ENCODE measurements around the gene NPR1. TPM values are rescaled to one million over a fixed set of nuclear protein-coding genes. Genes with fewer than 3 reads are reported as not detected.

NPR1 gene
- total and polyA plus RNA-seq, 2 donors (not counting 3 experiments of a cell fraction or from before 2014, with no cell fraction given): 9.8 to 13.3 TPM

GRCh38 chr1:153659175-153659534 lies 19.3 kb upstream of the NPR1 start:
- intact Hi-C loops (cut with micrococcal nuclease) (loop anchor here (2.0 kb wide), 1 partner anchor 24 kb away; the partner anchor contains the start of gene CHTOP), dilution Hi-C loops (cut with MboI; ENCODE audit: extremely low pct_ligation_motif_present, low sequenced_read_pairs) (no loop called here)
- peaks cover 7% of the 10 kb centered on the region for H3K4me1 ChIP-seq (ENCODE audit: control insufficient read depth, extremely low read depth, insufficient read depth, low read length)
- CTCF ChIA-PET: interaction anchor here (1.0 to 2.2 kb wide), 5 partner anchors 15 to 148 kb away, joined by 3 to 13 read pairs (median 4); partner anchors contain the start of gene S100A13
- H3K9me3 ChIP-seq (replicated peaks; ENCODE audit: control insufficient read depth, insufficient read depth, low read length): no peaks in the 10 kb centered on the region
- H3K4me2 ChIP-seq (ENCODE audit: insufficient read depth, low read length): peak overlapping the region; percentile 90
- no peaks in the 10 kb centered on the region for H3K9me1 ChIP-seq (replicated peaks; ENCODE audit: control insufficient read depth, extremely low read depth, insufficient read depth, low read length)
- peak overlapping the region; percentile 64 for H3K27ac ChIP-seq (ENCODE audit: insufficient read depth, low read depth, low read length)
- TF ChIP-seq JUN (IDR thresholded peaks at IDR 0.05; ENCODE audit: borderline replicate concordance, insufficient read depth, insufficient read length, low read depth): no peak
- no peak for DNase-seq (ENCODE audit: low read depth, low spot score)
- peak overlapping the region; percentile 79 to 91 (median 83) for H3K4me3 ChIP-seq (replicated peaks in 1 of 3; ENCODE audit: insufficient read depth in 1 of 3, low read depth in 1 of 3, low read length in 3 of 3)
- H3K27me3 ChIP-seq (ENCODE audit: control insufficient read depth in 2 of 2, insufficient read depth in 2 of 2, low read length in 2 of 2): no peaks in the 10 kb centered on the region
- H3K36me3 ChIP-seq (ENCODE audit: control insufficient read depth in 2 of 2, extremely low read depth in 1 of 2, insufficient read depth in 2 of 2, low read length in 2 of 2): peaks cover 17 to 20% of the 10 kb centered on the region in 2 experiments
- peaks cover 13% of the 10 kb centered on the region for H3K79me2 ChIP-seq (ENCODE audit: control insufficient read depth, insufficient read depth, low read length)
- BruUV-seq (replicated peaks): TSS peak; percentile 66
- POLR2A ChIA-PET: interaction anchor here (1.3 kb wide), 2 partner anchors 11 to 26 kb away, joined by 3 to 4 read pairs; partner anchors contain the start of gene CHTOP
- peak overlapping the region; percentile 86 for H2AFZ ChIP-seq (ENCODE audit: low read depth, low read length)
- peak overlapping the region; percentile 77 for H3K9ac ChIP-seq (replicated peaks; ENCODE audit: extremely low read depth, insufficient read depth, low read length)
- FAIRE-seq: no peak
- no peaks in the 10 kb centered on the region for H4K20me1 ChIP-seq (replicated peaks; ENCODE audit: control insufficient read depth, extremely low read depth, insufficient read depth, low read length)

- intact Hi-C loops (cut with micrococcal nuclease) (loop anchor here (2.0 kb wide), 1 partner anchor 25 kb away; the partner anchor contains the start of gene CHTOP), dilution Hi-C loops (cut with MboI; ENCODE audit: extremely low pct_ligation_motif_present, low sequenced_read_pairs) (no loop called here)
- Histone ChIP-seq H3K9ac (replicated peaks; ENCODE audit: extremely low read depth, insufficient read depth, low read length) (no peak overlapping the region), H3K27me3 (ENCODE audit: control insufficient read depth in 2 of 2, insufficient read depth in 2 of 2, low read length in 2 of 2) (no peaks in the 10 kb centered on the region), H3K79me2 (ENCODE audit: control insufficient read depth, insufficient read depth, low read length) (peaks cover 13% of the 10 kb centered on the region), H3K36me3 (ENCODE audit: control insufficient read depth in 2 of 2, extremely low read depth in 1 of 2, insufficient read depth in 2 of 2, low read length in 2 of 2) (peaks cover 20 to 25% of the 10 kb centered on the region in 2 experiments), H3K4me2 (ENCODE audit: insufficient read depth, low read length) (peak overlapping the region; percentile 90), H4K20me1 (replicated peaks; ENCODE audit: control insufficient read depth, extremely low read depth, insufficient read depth, low read length) (no peaks in the 10 kb centered on the region), H3K4me1 (ENCODE audit: control insufficient read depth, extremely low read depth, insufficient read depth, low read length) (peaks cover 7% of the 10 kb centered on the region), H3K9me3 (replicated peaks; ENCODE audit: control insufficient read depth, insufficient read depth, low read length) (no peaks in the 10 kb centered on the region), H3K9me1 (replicated peaks; ENCODE audit: control insufficient read depth, extremely low read depth, insufficient read depth, low read length) (no peaks in the 10 kb centered on the region), H2AFZ (ENCODE audit: low read depth, low read length) (no peak overlapping the region), H3K4me3 (replicated peaks in 1 of 3; ENCODE audit: insufficient read depth in 1 of 3, low read depth in 1 of 3, low read length in 3 of 3) (peak overlapping the region in 1 of 3 experiments; percentile 91), H3K27ac (ENCODE audit: insufficient read depth, low read depth, low read length) (no peak overlapping the region)
- ChIA-PET POLR2A (interaction anchor here (1.3 kb wide), 2 partner anchors 11 to 26 kb away, joined by 3 to 4 read pairs; partner anchors contain the start of gene CHTOP), CTCF (interaction anchor here (1.0 to 2.2 kb wide), 4 partner anchors 33 to 149 kb away, joined by 4 to 13 read pairs (median 4); partner anchors contain the start of gene S100A13)
- no peak for FAIRE-seq
- BruUV-seq (replicated peaks): no TSS peak
- TF ChIP-seq POLR2A (IDR thresholded peaks at IDR 0.05; ENCODE audit: low read depth, low read length) (no peak), JUN (IDR thresholded peaks at IDR 0.05; ENCODE audit: borderline replicate concordance, insufficient read depth, insufficient read length, low read depth) (no peak), FOS (IDR thresholded peaks at IDR 0.05; ENCODE audit: borderline replicate concordance, insufficient read depth, low read length) (no peak), CTCF (IDR thresholded peaks at IDR 0.05; ENCODE audit: extremely low read depth in 1 of 2, insufficient read depth in 1 of 2, low read depth in 1 of 2, low read length in 2 of 2) (no peak), POLR2AphosphoS5 (IDR thresholded peaks at IDR 0.05; ENCODE audit: insufficient read depth, low read depth, low read length) (no peak), GATA2 (IDR thresholded peaks at IDR 0.05; ENCODE audit: insufficient read depth, insufficient read length, low read depth, low read length) (no peak), EZH2 (IDR thresholded peaks at IDR 0.05; ENCODE audit: borderline replicate concordance, low read depth, low read length, severe bottlenecking) (no peak), MYC (IDR thresholded peaks at IDR 0.05; ENCODE audit: low read depth, low read length) (no peak), MAX (IDR thresholded peaks at IDR 0.05; ENCODE audit: insufficient read depth, insufficient read length) (no peak)
- no peak for DNase-seq (ENCODE audit: low read depth, low spot score)
These were observed 18.8 kb upstream of the NPR1 start for GRCh38 chr1:153659656-153660055.
